Measurements from ENCODE around the gene ZNF80.

The ZNF80 gene

GRCh38 chr3:114219741-114220140 is 17.6 kb downstream of the ZNF80 start:
- DNase-seq (ENCODE audit: low read depth, low spot score) = no peak

DNA sequence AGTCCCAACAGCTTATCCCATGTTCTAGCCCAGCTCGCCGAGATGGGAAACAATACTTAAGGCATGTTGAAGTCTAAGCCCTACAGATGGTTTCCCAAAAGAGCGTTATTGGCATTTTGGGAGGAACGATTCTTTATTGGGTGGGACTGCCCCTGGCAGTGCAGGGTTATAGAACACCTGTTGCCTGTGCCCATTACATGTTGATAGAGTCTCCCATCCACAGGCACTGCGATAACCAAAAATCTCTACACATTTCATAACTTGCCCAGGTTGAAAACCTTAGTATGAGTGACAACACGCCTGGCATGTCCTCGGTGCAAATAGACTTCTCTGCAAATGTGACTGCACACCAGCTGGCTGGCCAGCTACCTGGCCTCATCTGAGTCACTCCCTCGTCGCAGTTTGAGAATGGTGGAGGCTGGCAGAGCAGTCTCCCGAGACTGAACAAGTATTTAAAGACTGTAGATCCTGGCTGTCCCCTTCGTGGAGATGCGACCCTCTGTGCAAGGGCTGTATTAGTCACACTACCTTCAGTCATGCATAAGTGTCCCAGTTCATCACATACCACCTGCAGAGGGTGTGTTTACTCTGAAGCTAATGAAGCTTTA is 18.7 kb downstream of the ZNF80 start:
- DNase-seq (ENCODE audit: low read depth, low spot score) = no peak

DNA sequence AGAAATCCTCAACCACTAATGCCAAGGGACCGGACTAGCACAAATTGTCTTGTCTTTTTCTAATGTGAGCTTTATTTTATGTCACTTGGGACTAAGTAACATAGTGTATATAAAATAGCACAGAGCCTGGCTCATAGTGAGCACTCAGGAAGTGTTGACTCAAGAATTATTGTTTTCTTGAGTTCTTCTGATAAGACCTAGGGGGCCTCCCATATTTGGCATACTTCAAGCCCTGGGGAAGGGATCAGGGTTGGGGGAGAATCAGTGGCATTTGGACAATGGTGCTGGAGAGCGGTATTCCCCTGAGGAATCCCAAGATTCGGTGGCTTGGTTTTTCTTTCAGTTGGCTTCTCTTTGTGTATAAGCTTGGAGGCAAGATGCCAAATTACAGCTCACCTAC is 19.4 kb downstream of the ZNF80 start:
- no peak for DNase-seq (ENCODE audit: low read depth, low spot score)

GRCh38 chr3:114217266-114217665 is 20.1 kb downstream of the ZNF80 start:
- no peak for DNase-seq (ENCODE audit: low read depth, low spot score)

DNA sequence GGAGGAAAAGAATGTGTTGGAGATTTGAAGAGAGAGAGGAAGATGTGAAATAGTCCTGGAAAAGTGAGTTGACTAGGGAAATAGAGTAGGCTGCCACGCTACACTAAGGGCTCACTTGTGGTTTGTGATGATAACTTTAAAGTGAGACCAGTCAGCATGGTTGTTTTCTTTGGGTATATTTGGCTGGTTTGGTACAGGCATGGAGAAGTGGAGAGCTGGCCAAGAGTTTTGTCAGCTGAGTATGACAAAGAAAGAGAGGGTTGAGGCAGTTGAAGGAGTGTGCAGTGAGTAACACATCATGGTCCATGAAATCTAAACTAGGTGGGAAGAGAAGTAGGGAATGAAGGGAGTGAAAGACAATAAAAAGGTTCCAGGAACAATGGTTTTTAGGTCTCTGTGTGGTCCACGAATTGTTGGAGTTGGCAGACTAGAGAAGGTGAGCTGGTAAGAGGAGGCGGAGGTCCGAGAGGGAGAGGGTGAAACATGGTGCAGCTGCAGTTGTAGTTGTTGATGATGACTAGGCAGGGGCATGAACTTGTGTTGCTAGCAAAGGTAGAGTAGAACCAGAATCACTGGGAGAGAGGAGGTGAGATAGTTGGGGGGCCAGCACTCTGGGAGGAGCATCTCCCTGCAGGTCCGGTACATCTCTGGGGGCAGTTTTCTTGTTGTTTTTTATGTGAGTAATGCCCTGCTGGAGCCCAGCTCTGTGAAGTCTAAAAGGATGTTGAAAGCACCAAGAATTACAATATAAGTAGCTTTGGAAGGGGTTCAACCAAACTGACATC is 21.0 kb downstream of the ZNF80 start:
- no peak for DNase-seq (ENCODE audit: low read depth, low spot score)

- DNase-seq (ENCODE audit: low read depth, low spot score) = peak; percentile 81
Observed at GRCh38 chr3:114214542-114215341, 22.6 kb downstream of the ZNF80 start.

DNA sequence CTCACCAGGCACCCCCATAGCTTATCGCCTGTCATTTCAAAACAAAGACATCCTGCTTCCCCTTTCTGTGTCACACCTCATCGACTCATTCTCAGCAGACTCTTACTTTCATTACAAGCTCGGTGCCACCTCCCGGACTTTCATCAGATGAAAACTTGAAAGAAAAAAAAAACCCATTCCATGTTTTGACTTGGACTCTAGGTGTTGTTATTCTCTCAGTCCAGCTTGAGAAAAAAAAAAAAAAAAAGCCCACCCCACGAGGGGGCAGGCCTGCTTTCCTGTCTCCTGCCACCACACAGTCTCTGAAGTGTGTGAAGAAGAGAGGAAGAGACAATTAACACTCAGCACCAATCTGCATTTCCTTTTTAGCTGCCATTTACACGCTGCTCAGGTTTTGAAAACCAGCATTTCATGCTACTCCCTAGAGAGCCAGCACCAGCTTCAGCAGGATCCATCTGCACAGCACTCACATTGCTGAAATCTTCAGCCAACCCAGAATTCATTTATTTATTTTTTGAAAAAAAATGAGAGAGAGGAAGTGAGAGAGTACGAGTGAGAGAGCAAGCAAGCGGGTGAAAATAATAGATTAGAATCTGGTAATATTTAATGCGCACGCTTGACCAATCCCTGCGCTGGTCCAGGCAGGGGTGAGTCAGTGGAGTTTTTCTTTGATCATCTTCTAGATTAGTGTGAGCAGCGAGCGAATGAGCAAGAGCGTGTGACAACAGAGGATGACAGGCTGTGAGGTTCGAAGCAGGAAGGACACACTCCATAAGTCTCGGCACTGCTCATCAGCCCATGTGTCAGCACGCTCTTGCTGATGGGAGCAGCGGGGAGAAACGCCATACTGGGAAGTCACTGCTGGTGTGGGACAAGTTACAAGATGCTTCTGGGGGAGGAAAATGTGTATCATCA is 23.5 kb downstream of the ZNF80 start:
- DNase-seq (ENCODE audit: low read depth, low spot score) = peak; percentile 62

- no peak for DNase-seq (ENCODE audit: low read depth, low spot score)
Observed at GRCh38 chr3:114213292-114213626, 24.1 kb downstream of the ZNF80 start.

- no peak for DNase-seq (ENCODE audit: low read depth, low spot score)
Observed at GRCh38 chr3:114212646-114213045, 24.7 kb downstream of the ZNF80 start.

DNA sequence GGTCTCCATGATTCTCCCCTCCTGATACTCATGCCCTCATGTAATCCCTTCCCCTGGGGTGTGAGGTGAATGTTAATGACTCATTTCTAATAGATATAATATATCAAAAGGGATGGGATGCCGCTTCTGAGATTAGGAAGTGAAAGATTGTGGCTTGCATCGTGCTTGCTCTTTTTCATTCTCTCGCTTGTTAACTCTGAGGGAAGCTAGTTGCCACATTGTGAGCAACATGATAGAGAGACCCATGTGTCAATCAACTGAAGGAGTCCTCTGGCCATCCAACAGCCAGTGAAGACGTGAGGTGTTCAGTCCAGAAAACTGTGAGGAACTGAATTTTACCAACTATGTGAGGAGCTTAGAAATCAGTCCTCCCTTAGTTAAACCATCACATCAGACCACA is 29.6 kb downstream of the ZNF80 start:
- DNase-seq (ENCODE audit: low read depth, low spot score) = no peak

GRCh38 chr3:114206342-114206741 is 31.0 kb downstream of the ZNF80 start:
- no peak for DNase-seq (ENCODE audit: low read depth, low spot score)

DNA sequence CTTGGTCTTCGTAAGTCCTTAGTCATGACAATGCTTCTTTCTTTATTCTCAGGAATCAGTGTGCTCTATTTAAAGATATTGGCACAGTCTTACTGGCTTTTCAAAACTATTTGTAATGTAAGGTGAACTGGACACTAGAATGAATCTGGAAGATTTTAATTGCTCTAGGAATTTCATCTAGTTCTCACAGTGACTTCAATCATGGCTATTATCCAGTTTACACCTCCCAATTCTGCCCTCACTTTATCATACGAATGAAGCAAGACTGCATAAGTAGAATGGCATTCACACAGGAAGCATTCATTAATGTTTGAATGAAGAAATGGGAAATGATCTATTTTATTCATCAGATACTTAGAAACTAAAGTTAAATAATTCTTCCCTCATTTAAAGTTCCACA is 31.8 kb downstream of the ZNF80 start:
- no peak for DNase-seq (ENCODE audit: low read depth, low spot score)

DNA sequence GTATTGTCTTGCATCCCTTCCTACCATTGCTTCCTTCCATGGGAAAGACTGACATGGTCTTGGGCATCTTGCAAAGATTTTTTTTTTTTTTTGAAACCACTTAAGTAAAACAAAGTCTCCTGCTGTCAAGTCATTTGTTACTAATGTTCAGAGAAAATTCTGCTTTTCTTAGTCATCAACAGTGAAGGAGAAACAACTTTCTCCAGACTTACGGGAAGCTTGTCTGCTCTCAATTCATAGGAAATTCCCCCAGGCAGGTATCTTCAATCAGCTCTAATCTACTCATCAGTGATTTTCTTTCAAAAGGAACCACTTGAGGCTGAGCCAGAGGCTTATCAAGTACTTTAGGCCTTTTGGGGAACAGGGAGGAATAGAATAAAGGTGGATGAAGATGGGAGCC is 42.6 kb downstream of the ZNF80 start:
- no peak for DNase-seq (ENCODE audit: low read depth, low spot score)

- no peak for DNase-seq (ENCODE audit: low read depth, low spot score)
Observed at GRCh38 chr3:114192136-114192535, 45.2 kb downstream of the ZNF80 start.

- DNase-seq (ENCODE audit: low read depth, low spot score) = no peak
Observed at GRCh38 chr3:114186501-114186900, 50.9 kb downstream of the ZNF80 start.

All from smooth muscle cell of the brain vasculature (primary cell).